K562 (cell line): Measurements from ENCODE around the gene CXCL1. TPM values are rescaled to one million over a fixed set of nuclear protein-coding genes. Genes with fewer than 3 reads are reported as not detected.

Source experiments
- ATAC-seq: fragments of 200-7000 bp; cut with Tn5 transposase; 3 replicates; pipeline ENCODE4 v1.9.1; 2020; ENCODE audit warnings: moderate library complexity
- BruUV-seq: library from RNA; stranded (reverse); fragments of 400-500 nt; replicated peaks from 2 replicates; lab custom pipeline; 2021; lab: Mats Ljungman, UMichigan
- CTCF ChIA-PET: fragments of 300-600 bp; formaldehyde crosslinking; extraction: SDS; loops from one replicate; lab custom pipeline; 2021; ENCODE audit warnings: low intra/inter-chr PET ratio; lab: Yijun Ruan, JAX
- POLR2A ChIA-PET: fragments of 300-600, 350-650 bp; sonication (Branson Sonifier 250); formaldehyde crosslinking; extraction: SDS; loops from one replicate; lab custom pipeline; 2021; ENCODE audit warnings: antibody characterized with exemption, inconsistent platforms; lab: Yijun Ruan, JAX
- DNase-seq, 4 experiments: peaks; one replicate each; pipeline versions ENCODE4 v3.0.0 to v3.0.0-alpha.2; 2011 to 2018; ENCODE audit warnings: low spot score in 3 of 4, mixed read lengths in 3 of 4; ENCODE audit errors: extremely low read depth in 1 of 4
- FAIRE-seq: peaks from 2 replicates; lab custom pipeline; 2011; peaks lifted over from hg19 to GRCh38; lab: Jason Lieb, UNC
- H2AFZ ChIP-seq: 2 replicates; pipeline ENCODE4 v1.6.0; 2011; ENCODE audit warnings: low read depth, low read length, control low read depth, inconsistent platforms
- H3K27ac ChIP-seq: fragments of 200-600 bp; 3 replicates; pipeline ENCODE4 v1.8.0; 2011; ENCODE audit warnings: low read depth, mild to moderate bottlenecking, control low read depth, inconsistent platforms, low read length, moderate library complexity, mixed read lengths; ENCODE audit errors: extremely low read depth
- H3K27me3 ChIP-seq, 2 experiments: fragments of 300-600 bp in 1 of 2; 2 replicates in 1 of 2; 3 replicates in 1 of 2; pipeline versions ENCODE4 v1.6.0 to v1.8.0; 2011; ENCODE audit warnings: inconsistent platforms in 2 of 2, low read length in 2 of 2, mild to moderate bottlenecking in 1 of 2, mixed read lengths in 1 of 2, moderate library complexity in 1 of 2; ENCODE audit not compliant: control insufficient read depth in 2 of 2, insufficient read depth in 2 of 2
- H3K36me3 ChIP-seq: fragments of 300-600 bp; 3 replicates; pipeline ENCODE4 v1.8.0; 2011; ENCODE audit warnings: mild to moderate bottlenecking, low read length, inconsistent platforms; ENCODE audit not compliant: control insufficient read depth, insufficient read depth
- H3K4me1 ChIP-seq, 2 experiments: fragments of 200-600 bp in 1 of 2; replicated peaks in 1 of 2; 2 replicates in 1 of 2; 3 replicates in 1 of 2; pipeline versions ENCODE4 v1.5.1 to v1.8.0; 2011; ENCODE audit warnings: inconsistent platforms in 2 of 2, low read length in 2 of 2, mild to moderate bottlenecking in 1 of 2, mixed read lengths in 1 of 2, moderate library complexity in 1 of 2; ENCODE audit not compliant: control insufficient read depth in 2 of 2, insufficient read depth in 2 of 2
- H3K4me2 ChIP-seq: 2 replicates; pipeline ENCODE4 v1.6.1; 2011; ENCODE audit warnings: low read length, control low read depth, inconsistent platforms, mixed read lengths; ENCODE audit not compliant: insufficient read depth
- H3K4me3 ChIP-seq: fragments of 200-600 bp; sonication (generic), shearing (Covaris generic); 2 replicates; pipeline ENCODE4 v1.5.1; 2016; ENCODE audit warnings: control low read depth, inconsistent platforms
- H3K79me2 ChIP-seq: fragments of 200-600 bp; 3 replicates; pipeline ENCODE4 v1.8.0; 2011; ENCODE audit warnings: low read length, inconsistent platforms; ENCODE audit not compliant: control insufficient read depth, insufficient read depth
- H3K9ac ChIP-seq, 2 experiments: 2 replicates each; pipeline versions ENCODE4 v1.6.0 to v1.6.1; 2011; ENCODE audit warnings: low read depth in 2 of 2, low read length in 2 of 2, control low read depth in 1 of 2, inconsistent platforms in 1 of 2, mild to moderate bottlenecking in 1 of 2, mixed read lengths in 1 of 2; ENCODE audit not compliant: insufficient read depth in 1 of 2
- H3K9me1 ChIP-seq: one replicate; pipeline ENCODE4 v1.6.0; 2011; ENCODE audit warnings: inconsistent platforms, mild to moderate bottlenecking, low read length, moderate library complexity; ENCODE audit not compliant: control insufficient read depth, insufficient read depth
- H3K9me3 ChIP-seq: replicated peaks from 2 replicates; pipeline ENCODE4 v1.5.1; 2011; ENCODE audit warnings: low read depth, low read length, inconsistent platforms; ENCODE audit not compliant: control insufficient read depth, insufficient read depth
- H4K20me1 ChIP-seq: replicated peaks from 2 replicates; pipeline ENCODE4 v1.6.1; 2011; ENCODE audit warnings: low read length, inconsistent platforms, mixed read lengths; ENCODE audit not compliant: control insufficient read depth, insufficient read depth
- CSDE1 ChIP-seq, 2 experiments: fragments of 450-650 bp; IDR thresholded peaks; 2 replicates each; pipeline ENCODE4 v1.6.1; 2016; ENCODE audit warnings: mild to moderate bottlenecking in 1 of 2
- FOS ChIP-seq: IDR thresholded peaks from 3 replicates; pipeline ENCODE4 v1.6.1; 2011; ENCODE audit not compliant: insufficient read length; ENCODE audit errors: extremely low read depth
- JUND ChIP-seq, 2 experiments: IDR thresholded peaks; 2 replicates in 1 of 2; 3 replicates in 1 of 2; pipeline ENCODE4 v1.6.1; 2011; ENCODE audit warnings: borderline replicate concordance in 2 of 2, low read depth in 2 of 2, low read length in 2 of 2, improper control_type of control experiment in 1 of 2, missing biosample characterization in 1 of 2, missing genetic modification characterization in 1 of 2, missing genetic modification reagents in 1 of 2
- MTA3 ChIP-seq: fragments of 450-650 bp; formaldehyde crosslinking; IDR thresholded peaks from 2 replicates; pipeline ENCODE4 v1.6.1; 2017; ENCODE audit warnings: mild to moderate bottlenecking, borderline replicate concordance
- PKNOX1 ChIP-seq: fragments of 450-650 bp; IDR thresholded peaks from 2 replicates; pipeline ENCODE4 v1.6.1; 2016
- SLC30A9 ChIP-seq: fragments of 250-450 bp; sonication (Bioruptor Pico); IDR thresholded peaks from 2 replicates; pipeline ENCODE4 v1.8.0; 2022; ENCODE audit warnings: mild to moderate bottlenecking, moderate library complexity
- ZNF584 ChIP-seq: fragments of 200-800 bp; sonication (Bioruptor generic); IDR thresholded peaks from 2 replicates; pipeline ENCODE4 v1.6.1; 2016; ENCODE audit warnings: low read depth, mild to moderate bottlenecking, missing genetic modification characterization, missing compliant biosample characterization
- ZNF696 ChIP-seq: fragments of 250-450 bp; sonication (Bioruptor Pico); conservative IDR thresholded peaks from 2 replicates; pipeline ENCODE4 v1.4.0; 2020; ENCODE audit warnings: mild to moderate bottlenecking, moderate library complexity
- WGBS: fragments of 100-300 bp; shearing (Covaris generic); methylation state at CpG from one replicate; pipeline ENCODE4 v1.1.6; 2016; ENCODE audit warnings: low coverage, mixed read lengths; ENCODE audit not compliant: insufficient coverage; ENCODE audit errors: missing lambda C conversion rate; 5-methylcytosine and 5-hydroxymethylcytosine counted together
- in situ Hi-C: fragments of 300-500 bp; cut with MboI; formaldehyde crosslinking; loops from 4 replicates; pipeline ENCODE4 v1.15.0; 2018; ENCODE audit warnings: inconsistent platforms, mixed read lengths
- intact Hi-C: fragments of 100-400 bp; cut with micrococcal nuclease; formaldehyde crosslinking; loops from 2 replicates; pipeline ENCODE4 v1.14.2; 2022
- polyA plus RNA-seq, 8 experiments: library from polyadenylated mRNA; depleted of rRNA in 4 of 8; stranded (reverse) in 5 of 8; unstranded in 3 of 8; fragments of >200 nt; fragmentation: Nextera tagmentation in 2 of 8; fragmentation: Illumina TruSeq in 1 of 8; extraction: Ambion mirVana in 2 of 8; extraction: Trizol in 1 of 8; gene quantifications; 2 replicates each; pipeline versions ENCODE4 v1.2.1 to v1.2.3, GENCODE V29; 2011 to 2014; ENCODE audit warnings: inconsistent platforms in 1 of 8, missing spikeins in 1 of 8
- total RNA-seq, 7 experiments: library from RNA; depleted of rRNA in 6 of 7; stranded (reverse); fragments of >200 nt in 6 of 7; fragmentation: Illumina TruSeq in 2 of 7; extraction: Trizol in 2 of 7; gene quantifications; 2 replicates each; pipeline versions ENCODE4 v1.2.1 to v1.2.3, GENCODE V29; 2011 to 2021; ENCODE audit warnings: low replicate concordance in 1 of 7
- TF ChIP-seq, protein P1 (sequence below), 3 experiments: IDR thresholded peaks in 2 of 3; conservative IDR thresholded peaks in 1 of 3; 2 replicates each; pipeline ENCODE4 v1.5.1; 2011 to 2012; ENCODE audit warnings: low read length in 3 of 3, mild to moderate bottlenecking in 3 of 3, control low read depth in 2 of 3, improper control_type of control experiment in 1 of 3, inconsistent platforms in 1 of 3, low read depth in 1 of 3, mixed read lengths in 1 of 3, moderate library complexity in 1 of 3; ENCODE audit not compliant: insufficient read depth in 2 of 3

The CXCL1 gene
- total and polyA plus RNA-seq, 9 of the 15 experiments (the other 6 are each of a cell fraction or from before 2014, with no cell fraction given) = 0.07 to 2.2 (median 0.32) TPM; not detected in 3

DNA sequence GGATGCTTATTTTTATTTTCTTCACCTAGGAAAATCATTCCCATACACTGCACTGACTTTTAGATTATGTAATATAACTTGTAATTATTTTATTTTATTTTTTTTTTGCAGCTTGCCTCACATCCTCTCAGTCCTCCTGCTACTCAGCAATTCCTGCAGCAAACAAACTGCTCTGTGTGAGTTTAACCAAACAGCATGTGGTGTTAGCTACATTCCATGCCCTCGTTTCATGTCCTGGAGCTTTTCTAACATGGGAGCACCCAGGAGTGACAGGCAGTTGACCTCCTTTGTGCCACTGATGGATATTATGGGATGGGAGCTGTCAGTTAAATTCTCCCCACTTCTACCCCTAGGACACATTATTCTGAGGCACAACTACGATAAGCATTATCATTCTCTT is 24.8 kb downstream of the CXCL1 start:
- H3K4me3 ChIP-seq = no peak overlapping the region
- TF ChIP-seq, protein P1, sequence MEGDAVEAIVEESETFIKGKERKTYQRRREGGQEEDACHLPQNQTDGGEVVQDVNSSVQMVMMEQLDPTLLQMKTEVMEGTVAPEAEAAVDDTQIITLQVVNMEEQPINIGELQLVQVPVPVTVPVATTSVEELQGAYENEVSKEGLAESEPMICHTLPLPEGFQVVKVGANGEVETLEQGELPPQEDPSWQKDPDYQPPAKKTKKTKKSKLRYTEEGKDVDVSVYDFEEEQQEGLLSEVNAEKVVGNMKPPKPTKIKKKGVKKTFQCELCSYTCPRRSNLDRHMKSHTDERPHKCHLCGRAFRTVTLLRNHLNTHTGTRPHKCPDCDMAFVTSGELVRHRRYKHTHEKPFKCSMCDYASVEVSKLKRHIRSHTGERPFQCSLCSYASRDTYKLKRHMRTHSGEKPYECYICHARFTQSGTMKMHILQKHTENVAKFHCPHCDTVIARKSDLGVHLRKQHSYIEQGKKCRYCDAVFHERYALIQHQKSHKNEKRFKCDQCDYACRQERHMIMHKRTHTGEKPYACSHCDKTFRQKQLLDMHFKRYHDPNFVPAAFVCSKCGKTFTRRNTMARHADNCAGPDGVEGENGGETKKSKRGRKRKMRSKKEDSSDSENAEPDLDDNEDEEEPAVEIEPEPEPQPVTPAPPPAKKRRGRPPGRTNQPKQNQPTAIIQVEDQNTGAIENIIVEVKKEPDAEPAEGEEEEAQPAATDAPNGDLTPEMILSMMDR (IDR thresholded peaks at IDR 0.05 in 2 of 3, conservative IDR thresholded peaks at IDR 0.05 in 1 of 3; ENCODE audit: insufficient read depth in 2 of 3, low read depth in 1 of 3, low read length in 3 of 3) = no peak
- TF ChIP-seq MTA3 (no peak), JUND (IDR thresholded peaks at IDR 0.05; ENCODE audit: borderline replicate concordance, low read depth, low read length) (no peak), JUND (tag; IDR thresholded peaks at IDR 0.05; ENCODE audit: borderline replicate concordance, low read depth, low read length) (no peak), PKNOX1 (no peak), ZNF696 (no peak), ZNF584 (CRISPR knock-in tag) (no peak), CSDE1 (IDR thresholded peaks at IDR 0.05) (no peak), SLC30A9 (CRISPR knock-in tag) (no peak), FOS (no peak)
- TF ChIP-seq, all 486 proteins: peak for 0
- H3K4me1 ChIP-seq = no peaks in the 10 kb centered on the region
- no peak overlapping the region for H3K27ac ChIP-seq
- no peak for DNase-seq
- no peaks in the 10 kb centered on the region for H3K36me3 ChIP-seq
- H3K79me2 ChIP-seq = no peaks in the 10 kb centered on the region
- H3K9me1 ChIP-seq = no peaks in the 10 kb centered on the region
- in situ Hi-C loops = no loop called here
- no peaks in the 10 kb centered on the region for H3K9me3 ChIP-seq
- no peak overlapping the region for H3K9ac ChIP-seq
- ChIA-PET POLR2A (no interaction called here), CTCF (no interaction called here)
- 6% methylated on average over 2 of the region's 2 CpGs for WGBS
- ATAC-seq = no peak
- intact Hi-C loops = no loop called here
- H3K4me2 ChIP-seq = no peak overlapping the region
- no peaks in the 10 kb centered on the region for H4K20me1 ChIP-seq
- no peaks in the 10 kb centered on the region for H3K27me3 ChIP-seq
- no peak for FAIRE-seq
- no peak overlapping the region for H2AFZ ChIP-seq
- no TSS peak for BruUV-seq
